Suprapubic skin (tissue), 3 donors: ENCODE data around the gene YIPF2.

Experiments
- CTCF ChIP-seq, 2 donors: fragments of 200-600 bp in 1 of 2; fragments of 450-650 bp in 1 of 2; sonication (generic) in 1 of 2; IDR thresholded peaks; one replicate each; pipeline ENCODE4 v1.5.1; 2016 to 2019; ENCODE audit warnings: antibody characterized with exemption in 2 of 2, mild to moderate bottlenecking in 1 of 2, moderate library complexity in 1 of 2
- EP300 ChIP-seq: sonication (generic); formaldehyde crosslinking; IDR thresholded peaks from one replicate; pipeline ENCODE4 v1.6.1; 2017; ENCODE audit warnings: antibody characterized with exemption
- POLR2A ChIP-seq, 2 donors: fragments of 450-650 bp; IDR thresholded peaks; one replicate each; pipeline ENCODE4 v1.6.1; 2017; ENCODE audit warnings: antibody characterized with exemption in 2 of 2, mild to moderate bottlenecking in 2 of 2, moderate library complexity in 2 of 2

- TF ChIP-seq CTCF (IDR thresholded peaks at IDR 0.05) (no peak), EP300 (no peak), POLR2A (IDR thresholded peaks at IDR 0.05) (no peak)
These were observed 50.2 kb downstream of the YIPF2 start for GRCh38 chr19:10878253-10878652.
